HG03460 (cell line): ENCODE results near the gene USP48.

Experiments used
- ATAC-seq: cut with Tn5 transposase; IDR thresholded peaks from one replicate; pipeline ENCODE4 v1.9.1; 2021; ENCODE audit not compliant: unreplicated experiment

USP48 gene

GRCh38 chr1:21659099-21659923 lies 123.6 kb downstream of the USP48 start:
- no peak for ATAC-seq

GRCh38 chr1:21657456-21658190 lies 125.3 kb downstream of the USP48 start:
- ATAC-seq = no peak

GRCh38 chr1:21655748-21656147 lies 127.2 kb downstream of the USP48 start:
- no peak for ATAC-seq

- ATAC-seq = no peak
Measured at GRCh38 chr1:21655259-21655658, 127.7 kb downstream of the USP48 start.

- no peak for ATAC-seq
Measured at GRCh38 chr1:21654209-21654608, 128.7 kb downstream of the USP48 start.

- ATAC-seq = no peak
Measured at GRCh38 chr1:21653744-21654100, 129.2 kb downstream of the USP48 start.

- no peak for ATAC-seq
Measured at GRCh38 chr1:21652937-21653743, 129.8 kb downstream of the USP48 start.

- ATAC-seq = no peak
Measured at GRCh38 chr1:21652101-21652936, 130.6 kb downstream of the USP48 start.

- no peak for ATAC-seq
Measured at GRCh38 chr1:21651214-21652042, 131.5 kb downstream of the USP48 start.

GRCh38 chr1:21650400-21650799 lies 132.5 kb downstream of the USP48 start:
- ATAC-seq = no peak

- no peak for ATAC-seq
Measured at GRCh38 chr1:21649315-21649714, 133.6 kb downstream of the USP48 start.

GRCh38 chr1:21648791-21649190 lies 134.2 kb downstream of the USP48 start:
- no peak for ATAC-seq

- ATAC-seq = no peak
Measured at GRCh38 chr1:21648352-21648730, 134.6 kb downstream of the USP48 start.

- no peak for ATAC-seq
Measured at GRCh38 chr1:21647431-21648351, 135.3 kb downstream of the USP48 start.

- no peak for ATAC-seq
Measured at GRCh38 chr1:21645550-21645949, 137.4 kb downstream of the USP48 start.

GRCh38 chr1:21644906-21645305 lies 138.0 kb downstream of the USP48 start:
- no peak for ATAC-seq

GRCh38 chr1:21644348-21644747 lies 138.6 kb downstream of the USP48 start:
- ATAC-seq = no peak

- no peak for ATAC-seq
Measured at GRCh38 chr1:21643624-21644023, 139.3 kb downstream of the USP48 start.
